Calu3 (cell line): ENCODE results near the gene TIAL1. TPM values are rescaled to one million over a fixed set of nuclear protein-coding genes. Genes with fewer than 3 reads are reported as not detected.

Experiments
- BruUV-seq: library from RNA; stranded (reverse); fragments of 400-500 nt; replicated peaks from 2 replicates; lab custom pipeline; 2021; lab: Mats Ljungman, UMichigan
- CTCF ChIA-PET: fragments of 300-600 bp; sonication (Branson Sonifier 250); formaldehyde crosslinking; loops from one replicate; lab custom pipeline; 2022; ENCODE audit warnings: antibody characterized with exemption; lab: Charles Lee
- DNase-seq: peaks from one replicate; pipeline ENCODE4 v3.0.0; 2022
- H3K27ac Mint-ChIP-seq: one replicate; pipeline ENCODE4 v1.8.0; 2022; ENCODE audit warnings: mixed read lengths; ENCODE audit not compliant: unreplicated experiment
- H3K27me3 Mint-ChIP-seq: one replicate; pipeline ENCODE4 v1.8.0; 2022; ENCODE audit warnings: mixed read lengths; ENCODE audit not compliant: unreplicated experiment
- H3K36me3 Mint-ChIP-seq: one replicate; pipeline ENCODE4 v1.8.0; 2022; ENCODE audit warnings: mild to moderate bottlenecking, moderate library complexity, mixed read lengths; ENCODE audit not compliant: insufficient read depth, unreplicated experiment
- H3K4me1 Mint-ChIP-seq: one replicate; pipeline ENCODE4 v1.8.0; 2022; ENCODE audit warnings: mild to moderate bottlenecking, low read depth, mixed read lengths; ENCODE audit not compliant: unreplicated experiment
- H3K4me3 Mint-ChIP-seq: one replicate; pipeline ENCODE4 v1.8.0; 2022; ENCODE audit warnings: mild to moderate bottlenecking, low read depth, moderate library complexity, mixed read lengths; ENCODE audit not compliant: unreplicated experiment
- H3K9me3 Mint-ChIP-seq: one replicate; pipeline ENCODE4 v1.8.0; 2022; ENCODE audit warnings: low read depth, mixed read lengths; ENCODE audit not compliant: unreplicated experiment
- CTCF ChIP-seq: fragments of 200-600 bp; IDR thresholded peaks from one replicate; pipeline ENCODE4 v1.8.0; 2022; ENCODE audit warnings: antibody characterized with exemption; ENCODE audit not compliant: unreplicated experiment
- intact Hi-C: fragments of 100-400 bp; cut with micrococcal nuclease; formaldehyde crosslinking; loops from one replicate; pipeline ENCODE4 v1.10.0; 2022; ENCODE audit not compliant: unreplicated experiment
- total RNA-seq: library from RNA; stranded (reverse); gene quantifications from 2 replicates; pipeline ENCODE4 v1.2.3, GENCODE V29; 2022

Gene TIAL1
- total RNA-seq, 1 experiment from 2014 or later, result 82.6 TPM

- Mint-ChIP-seq H3K9me3 (no peaks in the 10 kb centered on the region), H3K36me3 (no peaks in the 10 kb centered on the region), H3K27ac (no peak overlapping the region), H3K27me3 (no peaks in the 10 kb centered on the region), H3K4me1 (no peaks in the 10 kb centered on the region), H3K4me3 (no peak overlapping the region)
- BruUV-seq, result no TSS peak
- TF ChIP-seq CTCF, result no peak
- CTCF ChIA-PET, result no interaction called here
- no peak for DNase-seq
- intact Hi-C loops, result no loop called here
Observed at GRCh38 chr10:119526621-119527592, 69.9 kb downstream of the TIAL1 start.

GRCh38 chr10:119526149-119526548 is 70.6 kb downstream of the TIAL1 start:
- TF ChIP-seq CTCF, result no peak
- Mint-ChIP-seq H3K36me3 (no peaks in the 10 kb centered on the region), H3K27me3 (no peaks in the 10 kb centered on the region), H3K9me3 (no peaks in the 10 kb centered on the region), H3K4me3 (no peak overlapping the region), H3K4me1 (no peaks in the 10 kb centered on the region), H3K27ac (no peak overlapping the region)
- intact Hi-C loops, result no loop called here
- no TSS peak for BruUV-seq
- CTCF ChIA-PET, result no interaction called here
- no peak for DNase-seq

GRCh38 chr10:119525116-119525515 is 71.6 kb downstream of the TIAL1 start:
- no peaks in the 10 kb centered on the region for H3K27me3 Mint-ChIP-seq
- intact Hi-C loops, result no loop called here
- no peak overlapping the region for H3K4me3 Mint-ChIP-seq
- no peak for TF ChIP-seq CTCF
- CTCF ChIA-PET, result no interaction called here
- no TSS peak for BruUV-seq
- H3K9me3 Mint-ChIP-seq, result no peaks in the 10 kb centered on the region
- DNase-seq, result no peak
- no peaks in the 10 kb centered on the region for H3K4me1 Mint-ChIP-seq
- H3K36me3 Mint-ChIP-seq, result no peaks in the 10 kb centered on the region
- H3K27ac Mint-ChIP-seq, result no peak overlapping the region

GRCh38 chr10:119524720-119525070 is 72.1 kb downstream of the TIAL1 start:
- Mint-ChIP-seq H3K27ac (no peak overlapping the region), H3K27me3 (no peaks in the 10 kb centered on the region), H3K4me3 (no peak overlapping the region), H3K36me3 (no peaks in the 10 kb centered on the region), H3K4me1 (no peaks in the 10 kb centered on the region), H3K9me3 (no peaks in the 10 kb centered on the region)
- DNase-seq, result no peak
- no TSS peak for BruUV-seq
- CTCF ChIA-PET, result no interaction called here
- intact Hi-C loops, result no loop called here
- no peak for TF ChIP-seq CTCF
